Endodermal cell (in vitro differentiated cells): ENCODE data around the gene SPOCK2. TPM values are rescaled to one million over a fixed set of nuclear protein-coding genes. Genes with fewer than 3 reads are reported as not detected.
A peak's percentile ranks its signal among the peaks of the same experiment; 100 is the strongest.

Experiments
- DNase-seq: peaks from one replicate; pipeline ENCODE4 v3.0.0-alpha.2; 2017
- H3K27ac ChIP-seq: 2 replicates; pipeline ENCODE4 v1.5.1; 2013; ENCODE audit warnings: mild to moderate bottlenecking, low read depth, low read length, moderate library complexity
- H3K27me3 ChIP-seq: 2 replicates; pipeline ENCODE4 v1.6.1; 2013; ENCODE audit warnings: mild to moderate bottlenecking, low read length, moderate library complexity; ENCODE audit not compliant: insufficient read depth, control insufficient read depth, poor library complexity, severe bottlenecking
- H3K36me3 ChIP-seq: 2 replicates; pipeline ENCODE4 v1.7.0; 2013; ENCODE audit warnings: mild to moderate bottlenecking, low read length, moderate library complexity; ENCODE audit not compliant: control insufficient read depth, insufficient read depth
- H3K4me1 ChIP-seq: one replicate; pipeline ENCODE4 v1.7.0; 2013; ENCODE audit warnings: low read length; ENCODE audit not compliant: control insufficient read depth, insufficient read depth
- H3K4me3 ChIP-seq: 2 replicates; pipeline ENCODE4 v1.5.1; 2013; ENCODE audit warnings: mild to moderate bottlenecking, low read length, moderate library complexity
- H3K9ac ChIP-seq: 2 replicates; pipeline ENCODE4 v1.6.1; 2013; ENCODE audit warnings: mild to moderate bottlenecking, low read length, moderate library complexity; ENCODE audit not compliant: poor library complexity, severe bottlenecking; ENCODE audit errors: extremely low read depth
- H3K9me3 ChIP-seq: 2 replicates; pipeline ENCODE4 v1.6.1; 2013; ENCODE audit warnings: mild to moderate bottlenecking, low read length, moderate library complexity; ENCODE audit not compliant: control insufficient read depth
- H3K27ac Mint-ChIP-seq: 2 replicates; pipeline ENCODE4 v1.8.0; 2020; ENCODE audit warnings: mixed read lengths
- H3K27me3 Mint-ChIP-seq: 2 replicates; pipeline ENCODE4 v1.8.0; 2021; ENCODE audit warnings: mild to moderate bottlenecking, mixed read lengths; ENCODE audit not compliant: insufficient read depth
- H3K36me3 Mint-ChIP-seq: 2 replicates; pipeline ENCODE4 v1.8.0; 2020; ENCODE audit warnings: low read depth, mixed read lengths
- H3K4me1 Mint-ChIP-seq: 2 replicates; pipeline ENCODE4 v1.8.0; 2020; ENCODE audit warnings: mixed read lengths
- H3K4me3 Mint-ChIP-seq: 2 replicates; pipeline ENCODE4 v1.8.0; 2020; ENCODE audit warnings: mild to moderate bottlenecking, moderate library complexity, mixed read lengths
- H3K9me3 Mint-ChIP-seq: 2 replicates; pipeline ENCODE4 v1.8.0; 2020; ENCODE audit warnings: mild to moderate bottlenecking, mixed read lengths
- WGBS, 2 experiments: methylation state at CpG; one replicate each; pipeline versions ENCODE4 v1.1.5 to v1.1.7; 2013; ENCODE audit warnings: missing lambda C conversion rate in 2 of 2, mixed read lengths in 1 of 2; ENCODE audit not compliant: insufficient coverage in 1 of 2, insufficient read length in 1 of 2; 5-methylcytosine and 5-hydroxymethylcytosine counted together
- total RNA-seq, 2 donors: library from RNA; stranded (reverse); fragmentation: NEBNext Ultra II Directional in 1 of 2; extraction: Animal tissue kit (Norgen Biotek cat#: 25700) in 1 of 2; gene quantifications; 2 replicates in 1 of 2; 3 replicates in 1 of 2; pipeline ENCODE4 v1.2.1, GENCODE V29; 2021
- TF ChIP-seq, protein P1 (sequence below): fragments of 200-600 bp; sonication (generic); conservative IDR thresholded peaks from 2 replicates; pipeline ENCODE4 v1.5.0; 2021; ENCODE audit warnings: antibody characterized with exemption, mild to moderate bottlenecking

The SPOCK2 gene
- total RNA-seq, 2 donors from 2014 or later: 1.6 to 3.7 TPM

DNA sequence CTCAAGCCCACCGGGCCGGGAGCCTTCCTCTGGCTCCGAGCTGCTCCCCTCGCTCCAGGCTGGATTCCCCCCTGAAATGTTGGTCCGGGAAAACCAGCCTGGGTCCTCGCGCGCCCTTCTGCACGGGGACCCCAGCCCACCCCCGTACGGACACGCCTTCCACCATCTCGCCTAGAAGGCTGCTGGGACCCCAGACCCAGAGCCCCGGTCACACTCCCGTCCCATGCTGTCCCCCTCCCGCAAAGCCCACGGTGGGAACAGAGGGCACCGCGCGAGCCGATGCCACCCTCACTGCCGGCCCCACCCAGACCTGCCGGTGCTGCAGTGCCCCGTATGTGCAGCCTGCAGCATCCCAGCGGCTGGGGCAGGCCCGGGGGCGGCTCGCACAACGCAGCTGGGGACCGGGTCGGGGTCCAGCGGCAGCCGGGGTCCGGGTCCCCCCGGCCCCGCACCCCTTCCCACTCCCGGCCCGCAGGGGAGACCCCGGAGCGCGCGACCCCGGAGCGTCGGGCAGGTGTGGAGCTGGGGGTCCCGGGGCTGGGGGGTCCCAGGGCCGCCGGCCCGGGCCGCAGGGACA, 871 bp downstream of the SPOCK2 start:
- Histone ChIP-seq H3K27ac (no peak overlapping the region), H3K9me3 (no peaks in the 10 kb centered on the region), H3K9ac (no peak overlapping the region), H3K4me1 (peaks cover 7% of the 10 kb centered on the region), H3K36me3 (no peaks in the 10 kb centered on the region), H3K4me3 (peak overlapping the region; percentile 73), H3K27me3 (peaks cover 59% of the 10 kb centered on the region)
- Mint-ChIP-seq H3K27me3 (peaks cover 49% of the 10 kb centered on the region), H3K4me3 (peak overlapping the region; percentile 55), H3K4me1 (peaks cover 23% of the 10 kb centered on the region), H3K27ac (no peak overlapping the region), H3K9me3 (no peaks in the 10 kb centered on the region), H3K36me3 (peaks cover 3% of the 10 kb centered on the region)
- WGBS, 2 experiments: 0 to 4% methylated on average over 4 to 50 of the region's 50 CpGs
- peak; percentile 66 for DNase-seq
- TF ChIP-seq, protein P1, sequence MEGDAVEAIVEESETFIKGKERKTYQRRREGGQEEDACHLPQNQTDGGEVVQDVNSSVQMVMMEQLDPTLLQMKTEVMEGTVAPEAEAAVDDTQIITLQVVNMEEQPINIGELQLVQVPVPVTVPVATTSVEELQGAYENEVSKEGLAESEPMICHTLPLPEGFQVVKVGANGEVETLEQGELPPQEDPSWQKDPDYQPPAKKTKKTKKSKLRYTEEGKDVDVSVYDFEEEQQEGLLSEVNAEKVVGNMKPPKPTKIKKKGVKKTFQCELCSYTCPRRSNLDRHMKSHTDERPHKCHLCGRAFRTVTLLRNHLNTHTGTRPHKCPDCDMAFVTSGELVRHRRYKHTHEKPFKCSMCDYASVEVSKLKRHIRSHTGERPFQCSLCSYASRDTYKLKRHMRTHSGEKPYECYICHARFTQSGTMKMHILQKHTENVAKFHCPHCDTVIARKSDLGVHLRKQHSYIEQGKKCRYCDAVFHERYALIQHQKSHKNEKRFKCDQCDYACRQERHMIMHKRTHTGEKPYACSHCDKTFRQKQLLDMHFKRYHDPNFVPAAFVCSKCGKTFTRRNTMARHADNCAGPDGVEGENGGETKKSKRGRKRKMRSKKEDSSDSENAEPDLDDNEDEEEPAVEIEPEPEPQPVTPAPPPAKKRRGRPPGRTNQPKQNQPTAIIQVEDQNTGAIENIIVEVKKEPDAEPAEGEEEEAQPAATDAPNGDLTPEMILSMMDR: no peak

DNA sequence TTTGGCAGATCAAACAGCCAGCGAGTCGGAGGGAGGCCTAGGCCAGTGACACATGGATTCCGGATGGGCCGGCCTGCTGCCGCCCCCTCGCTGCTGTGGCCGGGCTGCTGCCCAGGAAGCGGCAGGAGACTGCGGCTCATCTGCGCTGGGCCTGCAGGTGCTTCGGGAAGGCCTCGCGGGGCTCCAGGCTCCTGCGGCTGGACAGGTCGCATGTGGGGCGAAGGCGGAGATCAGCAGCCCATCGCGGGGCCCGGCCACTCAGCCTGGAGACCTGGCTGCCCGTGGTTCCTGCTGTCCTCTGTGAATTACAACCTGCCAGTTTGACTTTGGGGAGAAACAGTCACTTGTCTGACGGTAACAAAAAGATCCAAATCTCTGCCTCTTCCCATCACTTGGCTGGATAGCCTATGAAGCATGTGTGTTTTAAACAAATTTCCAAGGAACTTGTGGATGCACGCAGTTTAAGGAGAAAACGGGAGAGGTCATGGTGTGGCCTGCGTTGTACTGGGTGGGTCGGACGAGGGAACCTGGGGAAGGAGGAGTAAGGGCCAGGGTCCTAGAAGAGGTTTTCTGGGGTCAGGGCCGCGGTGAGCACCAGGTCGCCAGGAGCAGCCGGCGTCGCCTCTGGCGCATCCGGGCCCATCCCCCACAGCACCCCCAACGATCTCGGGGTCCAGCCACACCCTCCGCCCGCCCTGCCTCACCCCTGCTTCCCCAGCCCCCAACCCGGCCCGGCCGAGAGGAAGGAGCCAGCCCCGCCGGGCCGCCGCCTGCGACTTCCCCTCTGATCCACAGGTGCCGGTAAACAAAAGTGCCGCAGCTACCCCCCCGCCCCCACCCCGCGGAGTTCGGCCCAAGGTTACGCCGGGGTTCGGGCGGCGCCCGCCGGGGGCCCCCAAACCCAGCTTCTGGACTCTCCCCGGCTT, 1.6 kb downstream of the SPOCK2 start:
- Histone ChIP-seq H3K9ac (no peak overlapping the region), H3K4me3 (peak overlapping the region; percentile 73), H3K27me3 (peaks cover 59% of the 10 kb centered on the region)

DNA sequence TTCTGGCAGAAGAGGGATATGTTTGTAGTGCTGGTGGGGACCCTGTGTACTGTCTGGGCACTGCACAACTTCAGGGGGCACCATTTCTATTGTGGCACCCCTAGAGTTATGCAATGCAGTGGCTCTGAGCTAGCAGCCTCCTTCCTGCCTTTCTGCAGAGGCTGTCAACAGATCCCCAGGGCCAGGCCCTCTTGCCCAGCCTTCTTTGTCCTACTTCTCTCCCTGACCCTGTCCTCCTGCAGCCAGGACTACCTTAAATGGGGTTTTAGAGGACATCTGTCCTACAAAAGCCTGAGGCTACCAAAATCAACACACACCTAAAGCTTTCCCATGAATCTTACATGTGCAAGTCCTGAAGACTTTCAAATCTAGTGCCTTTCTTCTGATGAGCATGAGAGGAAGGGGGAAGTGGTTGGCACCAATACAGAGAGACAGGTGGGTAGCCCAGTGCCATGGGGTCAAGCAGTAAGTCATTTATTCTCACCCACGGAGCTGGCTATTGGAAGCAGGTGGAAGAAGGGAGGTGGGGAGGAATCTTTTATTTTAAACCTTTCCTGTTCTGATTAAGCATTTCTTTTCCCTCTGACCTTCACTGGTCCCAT, 2.4 kb downstream of the SPOCK2 start:
- H3K4me3 ChIP-seq: no peak overlapping the region
- no peaks in the 10 kb centered on the region for H3K9me3 Mint-ChIP-seq
- no peak overlapping the region for H3K9ac ChIP-seq
- peaks cover 59% of the 10 kb centered on the region for H3K27me3 ChIP-seq
- H3K27ac ChIP-seq: no peak overlapping the region
- no peaks in the 10 kb centered on the region for H3K36me3 Mint-ChIP-seq
- peaks cover 23% of the 10 kb centered on the region for H3K4me1 Mint-ChIP-seq
- no peak for DNase-seq
- WGBS, 2 experiments: 70 to 100% methylated on average over 1 of the region's 1 CpG
- no peaks in the 10 kb centered on the region for H3K9me3 ChIP-seq
- H3K4me1 ChIP-seq: peaks cover 7% of the 10 kb centered on the region
- TF ChIP-seq, protein P1: no peak
- no peaks in the 10 kb centered on the region for H3K36me3 ChIP-seq
- H3K27me3 Mint-ChIP-seq: peaks cover 49% of the 10 kb centered on the region
- no peak overlapping the region for H3K27ac Mint-ChIP-seq
- peak overlapping the region; percentile 55 for H3K4me3 Mint-ChIP-seq

More for the DNA sequence above, 1.6 kb downstream of the SPOCK2 start:
- peaks cover 3% of the 10 kb centered on the region for H3K36me3 Mint-ChIP-seq
- H3K27ac ChIP-seq: no peak overlapping the region
- H3K36me3 ChIP-seq: no peaks in the 10 kb centered on the region
- H3K9me3 Mint-ChIP-seq: no peaks in the 10 kb centered on the region
- WGBS, 2 experiments: 21 to 24% methylated on average over 13 to 61 of the region's 61 CpGs
- H3K4me1 Mint-ChIP-seq: peaks cover 23% of the 10 kb centered on the region
- peaks cover 7% of the 10 kb centered on the region for H3K4me1 ChIP-seq
- peak; percentile 82 for DNase-seq
- H3K27me3 Mint-ChIP-seq: peaks cover 49% of the 10 kb centered on the region
- H3K27ac Mint-ChIP-seq: no peak overlapping the region
- no peaks in the 10 kb centered on the region for H3K9me3 ChIP-seq
- TF ChIP-seq, protein P1: peak; percentile 58
- peak overlapping the region; percentile 55 for H3K4me3 Mint-ChIP-seq
